Adipocyte (in vitro differentiated cells): ENCODE measurements around the gene PTGES.
"Not testable (repeated sequence)": the region's sequence is repeated elsewhere in the genome, so short reads cannot be mapped to it uniquely, and the experiment has no call there.

ENCODE experiments used
- DNase-seq: peaks from one replicate; pipeline ENCODE4 v3.0.0-alpha.2; 2015; ENCODE audit warnings: low read depth
- H3K27me3 ChIP-seq: replicated peaks from 2 replicates; pipeline ENCODE4 v1.7.0; 2013; ENCODE audit warnings: mild to moderate bottlenecking, low read length, moderate library complexity; ENCODE audit not compliant: control insufficient read depth, insufficient read depth
- H3K36me3 ChIP-seq: 2 replicates; pipeline ENCODE4 v1.7.0; 2013; ENCODE audit warnings: low read length, mild to moderate bottlenecking, moderate library complexity; ENCODE audit not compliant: control insufficient read depth, insufficient read depth, severe bottlenecking
- H3K4me1 ChIP-seq: 2 replicates; pipeline ENCODE4 v1.7.0; 2013; ENCODE audit warnings: mild to moderate bottlenecking, low read length, moderate library complexity; ENCODE audit not compliant: control insufficient read depth, insufficient read depth
- H3K4me3 ChIP-seq: 2 replicates; pipeline ENCODE4 v1.7.0; 2013; ENCODE audit warnings: mild to moderate bottlenecking, low read length, moderate library complexity
- H3K9ac ChIP-seq: 2 replicates; pipeline ENCODE4 v1.7.0; 2013; ENCODE audit warnings: mild to moderate bottlenecking, low read length, moderate library complexity
- H3K9me3 ChIP-seq: 2 replicates; pipeline ENCODE4 v1.7.0; 2013; ENCODE audit warnings: mild to moderate bottlenecking, low read length, moderate library complexity; ENCODE audit not compliant: control insufficient read depth

PTGES gene

DNA sequence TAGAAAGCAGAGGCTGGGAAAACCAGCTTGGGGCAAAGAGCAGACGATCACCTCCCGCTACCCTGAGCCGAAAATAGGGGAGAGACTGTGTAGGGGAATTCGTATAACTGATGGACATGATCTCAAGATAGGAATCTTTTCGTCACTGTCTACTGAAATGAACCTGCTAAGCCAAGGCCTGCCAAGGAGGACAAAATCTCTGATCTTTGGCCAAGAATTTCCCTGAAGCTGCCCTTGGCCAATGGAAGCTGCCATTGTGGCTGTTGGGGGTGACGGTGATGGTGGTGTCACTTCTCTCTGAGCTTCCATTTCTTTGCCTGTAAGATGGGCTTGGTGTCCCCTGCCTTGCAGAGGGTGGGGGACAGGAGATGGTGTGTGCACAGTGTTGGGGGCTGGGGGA is 3.3 kb upstream of the PTGES start:
- H3K4me3 ChIP-seq = no peak overlapping the region
- no peak overlapping the region for H3K9ac ChIP-seq
- no peaks in the 10 kb centered on the region for H3K27me3 ChIP-seq
- no peaks in the 10 kb centered on the region for H3K36me3 ChIP-seq
- H3K4me1 ChIP-seq = peaks cover 34% of the 10 kb centered on the region
- DNase-seq = no peak
- H3K9me3 ChIP-seq = no peaks in the 10 kb centered on the region

DNA sequence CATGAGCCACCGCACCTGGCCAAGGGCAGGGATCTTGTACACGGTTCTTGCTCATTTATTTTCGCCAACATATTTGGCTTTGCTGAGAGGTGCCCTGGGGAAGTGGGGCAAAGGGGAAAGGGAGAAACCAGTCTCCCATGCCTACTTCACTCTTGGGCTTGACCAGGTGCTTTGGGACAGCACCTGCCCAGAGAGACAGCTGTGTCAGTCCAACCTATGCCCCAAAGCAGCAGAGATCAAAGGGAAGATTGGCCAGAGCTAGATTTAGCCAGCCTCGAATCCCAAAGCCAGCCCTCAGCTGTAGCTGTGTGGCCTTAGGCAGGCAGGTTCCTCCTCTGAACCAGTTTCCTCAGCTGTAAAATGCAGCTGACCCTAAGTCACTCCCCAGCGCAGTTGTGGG is 2.3 kb upstream of the PTGES start:
- peaks cover 38% of the 10 kb centered on the region for H3K4me1 ChIP-seq
- no peak overlapping the region for H3K9ac ChIP-seq
- H3K36me3 ChIP-seq = no peaks in the 10 kb centered on the region
- no peak for DNase-seq
- no peaks in the 10 kb centered on the region for H3K27me3 ChIP-seq
- H3K9me3 ChIP-seq = no peaks in the 10 kb centered on the region
- H3K4me3 ChIP-seq = no peak overlapping the region

DNA sequence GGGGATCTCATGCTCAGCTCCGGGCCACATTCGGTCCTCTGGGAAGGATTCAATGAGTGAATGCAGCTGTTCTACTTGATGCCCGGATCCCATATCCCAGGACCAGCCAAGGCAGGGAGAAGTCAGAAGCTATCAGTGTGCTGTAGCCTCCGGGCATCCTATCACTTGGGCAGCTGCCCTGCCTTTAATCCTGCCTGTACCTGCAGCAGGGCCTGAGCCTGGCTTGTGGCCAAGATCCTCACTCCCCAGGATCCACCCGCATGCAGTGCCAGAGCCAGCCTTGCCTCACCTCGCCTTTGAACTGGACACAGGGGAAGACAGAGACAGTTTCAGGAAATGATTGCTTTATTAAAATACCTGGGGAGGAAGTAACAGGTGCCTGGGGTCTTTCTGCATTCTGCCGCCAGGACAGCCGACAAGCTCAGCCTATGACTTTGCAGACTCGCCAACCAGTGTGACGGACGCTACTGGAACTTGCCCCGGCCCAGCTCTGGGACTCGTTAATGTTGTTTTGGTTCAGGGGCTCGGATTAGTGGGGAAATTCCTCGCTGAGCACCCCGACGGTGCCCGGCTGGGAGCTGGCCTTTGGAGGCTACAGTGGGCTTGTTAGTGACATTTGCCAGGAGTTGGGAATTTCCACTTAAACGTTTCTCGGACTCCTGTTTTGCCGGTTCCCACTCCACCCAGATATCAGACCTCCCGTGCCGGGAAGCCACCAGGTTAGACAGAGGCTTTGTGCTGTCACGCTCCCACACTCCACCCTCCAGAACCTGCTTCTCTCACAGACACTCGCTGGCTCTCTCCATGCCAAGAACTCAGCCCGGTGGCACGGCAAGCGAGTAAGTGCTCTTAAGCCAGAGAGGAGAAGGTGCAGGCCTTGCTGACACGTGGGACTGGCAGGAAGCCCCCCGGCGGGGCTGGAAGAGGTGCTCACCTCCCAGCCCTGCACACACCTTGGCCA is 721 bp downstream of the PTGES start:
- Histone ChIP-seq H3K4me1 (peaks cover 52% of the 10 kb centered on the region), H3K27me3 (no peaks in the 10 kb centered on the region), H3K36me3 (peaks cover 4% of the 10 kb centered on the region), H3K9ac (peak overlapping the region; percentile 91), H3K9me3 (no peaks in the 10 kb centered on the region), H3K4me3 (peak overlapping the region; percentile 90)
- peak; percentile 42 for DNase-seq

DNA sequence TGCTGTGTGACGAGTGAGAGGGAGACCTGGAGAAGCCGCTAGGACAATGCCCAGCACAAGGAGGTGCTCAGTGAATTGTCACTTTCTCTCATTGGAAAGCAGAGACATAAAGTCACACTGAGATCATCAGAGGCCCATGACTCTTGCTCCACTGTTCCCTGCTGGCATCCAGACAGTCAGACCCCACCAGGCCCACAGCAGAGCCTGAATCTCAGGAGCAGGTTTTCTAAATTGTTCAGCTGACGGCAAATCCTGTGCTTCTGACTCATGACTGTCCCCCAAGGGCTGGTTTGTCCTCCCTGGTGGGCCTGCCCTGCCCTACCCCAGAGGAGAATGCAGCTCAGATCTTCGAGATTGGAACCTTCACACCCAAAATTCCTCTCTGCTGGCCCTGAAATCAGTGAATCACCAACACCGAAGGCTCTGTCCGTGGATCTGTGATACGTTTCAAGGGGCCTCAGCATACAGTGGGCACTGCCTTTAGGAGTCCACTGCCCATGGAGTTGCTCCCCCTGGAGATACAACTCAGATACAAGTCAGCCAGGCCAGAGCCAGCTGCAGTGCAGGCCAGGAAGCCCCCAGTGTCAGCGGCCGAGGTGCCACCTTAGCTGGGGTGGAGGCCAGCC is 2.7 kb downstream of the PTGES start:
- Histone ChIP-seq H3K36me3 (peaks cover 10% of the 10 kb centered on the region), H3K27me3 (no peaks in the 10 kb centered on the region), H3K9me3 (no peaks in the 10 kb centered on the region), H3K9ac (peak overlapping the region; percentile 57), H3K4me3 (peak overlapping the region; percentile 2), H3K4me1 (peaks cover 52% of the 10 kb centered on the region)
- peak; percentile 85 for DNase-seq

DNA sequence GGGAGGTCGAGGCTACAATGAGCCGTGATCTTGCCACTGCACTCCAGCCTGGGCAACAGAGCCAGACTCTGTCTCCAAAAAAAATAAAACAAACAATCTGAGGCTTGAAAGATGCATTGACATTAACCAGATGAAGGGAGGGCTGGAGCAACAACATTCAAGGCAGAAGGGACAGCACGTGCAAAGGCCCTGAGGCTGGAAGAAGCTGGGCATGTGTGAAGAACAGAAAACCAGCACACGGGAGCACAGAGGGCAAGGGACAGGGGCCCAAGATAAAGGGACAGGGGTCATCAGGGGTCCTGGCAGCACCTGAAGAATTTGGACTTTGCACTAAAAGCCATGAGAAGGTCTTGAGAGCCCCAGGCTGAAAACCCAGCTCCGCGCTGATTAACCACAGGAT is 3.3 kb downstream of the PTGES start:
- Histone ChIP-seq H3K9ac (peak overlapping the region; percentile 57), H3K27me3 (no peaks in the 10 kb centered on the region), H3K36me3 (peaks cover 14% of the 10 kb centered on the region), H3K4me1 (peaks cover 52% of the 10 kb centered on the region), H3K9me3 (no peaks in the 10 kb centered on the region), H3K4me3 (peak overlapping the region; percentile 2)
- DNase-seq = no peak

DNA sequence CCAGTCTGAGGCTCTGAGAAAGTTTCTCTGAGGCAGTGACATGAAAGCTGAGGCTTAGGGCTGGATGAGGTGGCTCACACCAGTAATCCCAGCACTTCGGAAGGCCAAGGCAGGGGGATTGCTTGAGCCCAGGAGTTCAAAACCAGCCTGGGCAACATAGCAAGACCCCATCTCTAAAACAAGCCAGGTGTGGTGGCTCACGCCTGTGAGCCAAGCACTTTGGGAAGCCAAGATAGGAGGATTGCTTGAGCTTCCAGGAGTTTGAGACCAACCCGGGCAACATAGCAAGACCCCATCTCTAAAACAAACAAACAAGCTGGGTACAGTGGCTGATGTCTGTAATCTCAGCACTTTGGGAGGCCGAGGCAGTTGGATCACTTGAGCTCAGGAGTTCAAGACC is 3.8 kb downstream of the PTGES start:
- DNase-seq, H3K4me3 ChIP-seq, H3K9me3 ChIP-seq, H3K27me3 ChIP-seq: not testable (repeated sequence)
- peaks cover 14% of the 10 kb centered on the region for H3K36me3 ChIP-seq
- H3K9ac ChIP-seq = peak overlapping the region; percentile 57
- peaks cover 53% of the 10 kb centered on the region for H3K4me1 ChIP-seq

DNA sequence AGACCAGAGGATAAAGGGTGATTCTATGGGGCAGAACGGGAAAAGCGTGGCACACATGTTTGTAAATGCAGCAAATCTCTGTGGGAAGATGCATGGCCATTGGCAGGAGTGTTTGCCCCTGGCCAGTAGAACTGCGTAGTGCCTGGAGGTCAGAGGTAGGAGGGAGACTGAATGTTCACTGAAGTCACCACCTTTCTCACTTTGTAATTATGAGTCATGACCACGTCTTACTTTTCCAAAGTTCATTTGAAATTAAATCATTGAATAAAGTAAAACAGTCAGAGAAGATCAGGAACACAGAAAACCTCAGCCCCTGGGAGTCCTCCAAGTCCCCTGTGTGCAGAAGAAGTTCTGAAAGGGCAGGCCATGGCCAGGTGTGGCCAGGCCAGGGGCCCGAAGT is 4.6 kb downstream of the PTGES start:
- no peak for DNase-seq
- Histone ChIP-seq H3K27me3 (no peaks in the 10 kb centered on the region), H3K4me3 (no peak overlapping the region), H3K36me3 (peaks cover 14% of the 10 kb centered on the region), H3K4me1 (peaks cover 56% of the 10 kb centered on the region), H3K9ac (no peak overlapping the region), H3K9me3 (no peaks in the 10 kb centered on the region)

DNA sequence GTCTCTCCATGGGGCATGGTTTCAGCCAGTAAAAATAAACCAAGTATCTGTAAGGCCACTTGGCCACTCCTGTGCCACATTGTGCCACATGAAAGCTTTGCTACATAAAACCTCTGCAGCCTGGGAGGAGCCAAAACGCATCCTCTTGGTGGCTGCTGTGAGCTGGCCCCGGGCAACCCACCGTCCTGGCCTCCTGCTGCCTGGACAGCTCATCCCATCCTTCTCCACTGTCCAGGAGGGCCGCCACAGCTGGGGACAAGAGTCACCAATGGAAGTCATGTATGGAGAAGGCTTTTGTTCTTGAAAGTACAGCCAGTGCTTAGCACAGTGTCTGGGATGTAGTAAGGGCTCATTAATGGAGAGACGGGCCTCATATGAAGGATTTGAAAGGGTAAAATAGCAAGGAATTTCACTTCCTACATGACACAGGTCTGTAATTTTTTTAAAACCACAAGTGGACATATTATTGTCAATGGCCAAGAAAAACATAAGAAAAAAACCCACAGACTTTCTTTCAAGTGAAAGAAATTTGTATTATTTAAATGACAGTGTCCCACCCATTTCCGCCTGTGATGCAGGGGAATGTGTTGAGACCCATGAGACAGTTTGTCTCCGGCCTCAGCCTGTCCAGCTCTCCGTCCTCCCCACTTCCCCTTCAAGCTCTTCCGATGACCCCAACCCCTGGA is 6.6 kb downstream of the PTGES start:
- Histone ChIP-seq H3K4me1 (peaks cover 46% of the 10 kb centered on the region), H3K36me3 (peaks cover 16% of the 10 kb centered on the region), H3K4me3 (no peak overlapping the region), H3K9me3 (no peaks in the 10 kb centered on the region), H3K9ac (no peak overlapping the region), H3K27me3 (no peaks in the 10 kb centered on the region)
- peak; percentile 49 for DNase-seq

DNA sequence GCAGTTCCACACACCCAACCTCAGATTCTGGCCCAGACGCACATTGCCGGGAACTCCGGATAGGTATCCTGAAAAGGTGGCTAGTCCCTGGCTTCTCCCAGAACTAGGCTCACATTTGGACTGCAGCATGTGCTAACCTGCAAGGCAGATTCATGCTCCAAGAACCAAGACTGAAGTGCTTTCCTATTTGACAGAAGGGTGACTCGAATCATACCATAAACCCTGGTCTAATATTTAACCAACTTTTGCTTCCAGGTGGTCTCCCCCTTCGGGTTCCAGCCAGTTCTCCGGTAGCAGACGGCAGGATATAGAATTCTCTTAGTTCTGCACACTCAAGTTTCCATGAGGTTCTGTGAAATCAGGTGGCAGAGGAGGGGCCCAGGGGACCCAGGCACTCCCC is 7.6 kb downstream of the PTGES start:
- Histone ChIP-seq H3K27me3 (no peaks in the 10 kb centered on the region), H3K9me3 (no peaks in the 10 kb centered on the region), H3K9ac (no peak overlapping the region), H3K4me3 (no peak overlapping the region), H3K4me1 (peaks cover 38% of the 10 kb centered on the region), H3K36me3 (peaks cover 22% of the 10 kb centered on the region)
- DNase-seq = no peak

DNA sequence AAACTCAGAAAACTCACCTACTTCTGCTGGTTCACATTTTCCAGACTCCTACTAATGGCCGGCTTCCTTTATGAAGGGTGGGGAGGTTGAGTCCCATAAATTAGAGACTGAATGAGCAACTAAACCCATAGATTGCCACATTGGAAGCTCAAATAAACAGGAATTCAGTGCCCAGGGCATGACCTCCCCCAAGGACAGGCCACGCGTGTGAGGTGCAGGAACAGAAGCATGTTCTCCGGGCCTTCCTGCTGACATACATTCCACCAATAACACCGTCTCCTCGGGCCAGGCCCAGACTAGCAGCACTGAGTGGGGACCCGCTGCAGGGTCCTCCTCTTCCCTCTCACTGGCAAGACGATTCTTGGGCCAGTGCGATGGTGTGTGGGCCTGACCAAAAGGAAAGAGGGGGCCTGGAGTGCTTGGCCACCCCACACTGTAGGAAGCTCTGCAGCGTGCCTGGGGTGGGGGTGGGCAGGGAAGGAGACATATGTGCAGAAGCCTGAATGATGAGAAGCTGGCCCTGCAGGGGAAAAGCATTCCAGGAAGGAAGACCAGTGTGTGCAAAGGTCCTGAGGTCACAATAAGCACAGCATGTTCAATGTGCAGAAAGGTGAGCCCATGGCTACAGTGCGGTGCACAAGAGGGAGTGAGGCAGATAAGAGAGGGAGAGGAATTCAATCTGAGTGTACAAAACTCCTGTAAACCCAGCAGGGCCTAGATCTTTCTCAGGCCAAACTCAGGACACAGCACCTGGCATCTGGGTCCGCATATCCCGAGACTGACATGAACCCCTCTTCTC is 12.0 kb downstream of the PTGES start:
- no peak overlapping the region for H3K4me3 ChIP-seq
- peak overlapping the region; percentile 34 for H3K9ac ChIP-seq
- no peaks in the 10 kb centered on the region for H3K9me3 ChIP-seq
- H3K36me3 ChIP-seq = peaks cover 28% of the 10 kb centered on the region
- H3K27me3 ChIP-seq = no peaks in the 10 kb centered on the region
- DNase-seq = no peak
- H3K4me1 ChIP-seq = peaks cover 24% of the 10 kb centered on the region
